ENCODE results near the gene AKAP17A.

GRCh38 chrX:1558761-1559468 lies 32.5 kb upstream of the AKAP17A start:
- no peak for TF ChIP-seq EZH2 (IDR thresholded peaks at IDR 0.05; ENCODE audit: low read length)
- no peak for TF ChIP-seq CTCF (optimal IDR thresholded peaks at IDR 0.05 in 1 of 3, IDR thresholded peaks at IDR 0.05 in 1 of 3, conservative IDR thresholded peaks at IDR 0.05 in 1 of 3; ENCODE audit: extremely low read depth in 1 of 3, insufficient read depth in 2 of 3, low read length in 3 of 3)
